Measurements from ENCODE around the gene CNTN4. TPM values are rescaled to one million over a fixed set of nuclear protein-coding genes. Genes with fewer than 3 reads are reported as not detected.

The CNTN4 gene
- total RNA-seq, 6 donors from 2014 or later, result 1.0 to 13.5 (median 6.3) TPM

DNA sequence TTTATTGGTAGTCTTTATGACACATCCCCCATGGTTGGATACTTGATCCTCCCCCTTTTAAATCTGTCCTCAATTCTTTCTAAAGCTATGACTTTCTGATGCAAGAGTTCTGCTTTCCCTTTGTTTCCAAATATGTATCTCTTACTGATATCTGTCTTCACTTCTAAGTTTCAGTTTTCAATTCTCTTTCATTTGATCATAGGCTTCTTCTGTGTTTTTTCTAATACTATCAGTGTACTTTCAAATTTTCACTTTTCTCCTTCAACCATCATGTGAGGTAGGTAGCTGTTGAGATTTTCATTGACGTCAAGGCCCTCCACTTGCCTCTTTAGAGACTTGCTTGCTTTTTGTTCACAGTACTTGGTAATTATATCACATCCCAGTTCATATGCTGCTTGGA is 436.5 kb downstream of the CNTN4 start:
- Histone ChIP-seq H3K4me1 (no peaks in the 10 kb centered on the region), H3K9me3 (no peaks in the 10 kb centered on the region), H3K4me3 (no peak overlapping the region), H3K27ac (no peak overlapping the region), H3K27me3 (no peaks in the 10 kb centered on the region), H3K36me3 (no peaks in the 10 kb centered on the region)
- no peak for TF ChIP-seq POLR2A (IDR thresholded peaks at IDR 0.05)
- TF ChIP-seq EP300 (IDR thresholded peaks at IDR 0.05), result no peak
- no peak for TF ChIP-seq POLR2AphosphoS5 (IDR thresholded peaks at IDR 0.05)
- TF ChIP-seq, protein P1, sequence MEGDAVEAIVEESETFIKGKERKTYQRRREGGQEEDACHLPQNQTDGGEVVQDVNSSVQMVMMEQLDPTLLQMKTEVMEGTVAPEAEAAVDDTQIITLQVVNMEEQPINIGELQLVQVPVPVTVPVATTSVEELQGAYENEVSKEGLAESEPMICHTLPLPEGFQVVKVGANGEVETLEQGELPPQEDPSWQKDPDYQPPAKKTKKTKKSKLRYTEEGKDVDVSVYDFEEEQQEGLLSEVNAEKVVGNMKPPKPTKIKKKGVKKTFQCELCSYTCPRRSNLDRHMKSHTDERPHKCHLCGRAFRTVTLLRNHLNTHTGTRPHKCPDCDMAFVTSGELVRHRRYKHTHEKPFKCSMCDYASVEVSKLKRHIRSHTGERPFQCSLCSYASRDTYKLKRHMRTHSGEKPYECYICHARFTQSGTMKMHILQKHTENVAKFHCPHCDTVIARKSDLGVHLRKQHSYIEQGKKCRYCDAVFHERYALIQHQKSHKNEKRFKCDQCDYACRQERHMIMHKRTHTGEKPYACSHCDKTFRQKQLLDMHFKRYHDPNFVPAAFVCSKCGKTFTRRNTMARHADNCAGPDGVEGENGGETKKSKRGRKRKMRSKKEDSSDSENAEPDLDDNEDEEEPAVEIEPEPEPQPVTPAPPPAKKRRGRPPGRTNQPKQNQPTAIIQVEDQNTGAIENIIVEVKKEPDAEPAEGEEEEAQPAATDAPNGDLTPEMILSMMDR (IDR thresholded peaks at IDR 0.05), result no peak
- DNase-seq, result no peak
- ATAC-seq (ENCODE audit: low FRiP score in 2 of 2), result no peak
- WGBS, 2 donors, result 88 to 95% methylated on average over 1 of the region's 1 CpG

DNA sequence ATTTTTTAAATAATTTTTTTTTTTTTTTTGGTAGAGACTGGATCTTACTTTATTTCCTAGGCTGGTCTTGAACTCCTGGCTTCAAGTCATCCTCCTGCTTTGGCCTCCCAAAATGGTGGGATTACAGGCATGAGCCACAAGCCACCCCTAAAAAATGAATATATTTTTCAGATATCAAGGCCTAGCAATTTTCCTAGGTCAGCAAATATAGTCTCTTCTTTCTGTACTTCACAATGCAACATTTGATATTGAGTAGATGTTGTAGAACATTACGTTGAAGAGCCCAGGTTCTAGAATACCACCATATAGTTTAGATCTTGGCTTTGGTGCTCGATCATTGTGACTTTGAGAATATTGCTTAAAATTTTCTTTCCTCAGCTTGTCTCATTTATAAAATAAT is 437.9 kb downstream of the CNTN4 start:
- H3K27me3 ChIP-seq, result no peaks in the 10 kb centered on the region
- ATAC-seq (ENCODE audit: low FRiP score in 2 of 2) (no peak), DNase-seq (no peak)
- 90% methylated on average over 2 of the region's 2 CpGs for WGBS, 2 donors
- H3K27ac ChIP-seq, result no peak overlapping the region
- no peak for TF ChIP-seq POLR2AphosphoS5 (IDR thresholded peaks at IDR 0.05)
- TF ChIP-seq EP300 (IDR thresholded peaks at IDR 0.05), result no peak
- no peaks in the 10 kb centered on the region for H3K36me3 ChIP-seq
- H3K4me1 ChIP-seq, result no peaks in the 10 kb centered on the region
- H3K4me3 ChIP-seq, result no peak overlapping the region
- no peaks in the 10 kb centered on the region for H3K9me3 ChIP-seq

DNA sequence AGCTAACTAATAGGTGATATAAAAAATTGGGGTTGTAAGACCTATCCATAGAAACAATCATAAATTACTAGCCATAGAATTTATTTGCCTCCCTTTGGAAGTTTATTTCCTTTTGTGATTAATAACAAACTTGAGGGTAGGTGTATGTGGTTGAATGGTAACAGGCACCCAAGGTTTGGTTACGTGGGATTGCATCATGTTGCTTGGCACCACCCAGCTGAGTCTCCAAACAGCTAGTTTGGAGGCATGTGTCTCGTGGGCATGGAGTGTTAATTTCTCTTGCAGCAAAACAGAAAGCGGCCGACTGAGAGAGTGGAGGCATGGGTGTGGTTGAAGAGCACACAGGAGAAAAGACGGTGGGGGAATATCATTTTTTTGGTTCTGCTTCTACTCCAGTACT is 441.4 kb downstream of the CNTN4 start:
- H3K27me3 ChIP-seq, result no peaks in the 10 kb centered on the region
- H3K4me1 ChIP-seq, result no peaks in the 10 kb centered on the region
- no peak overlapping the region for H3K4me3 ChIP-seq
- no peaks in the 10 kb centered on the region for H3K9me3 ChIP-seq
- no peak overlapping the region for H3K27ac ChIP-seq
- ATAC-seq (ENCODE audit: low FRiP score in 2 of 2) (no peak), DNase-seq (no peak)
- no peaks in the 10 kb centered on the region for H3K36me3 ChIP-seq
- TF ChIP-seq, protein P1 (IDR thresholded peaks at IDR 0.05), result no peak
- TF ChIP-seq POLR2AphosphoS5 (IDR thresholded peaks at IDR 0.05), result no peak
- no peak for TF ChIP-seq POLR2A (IDR thresholded peaks at IDR 0.05)
- no peak for TF ChIP-seq EP300 (IDR thresholded peaks at IDR 0.05)
- WGBS, 2 donors, result 74 to 78% methylated on average over 5 of the region's 5 CpGs

DNA sequence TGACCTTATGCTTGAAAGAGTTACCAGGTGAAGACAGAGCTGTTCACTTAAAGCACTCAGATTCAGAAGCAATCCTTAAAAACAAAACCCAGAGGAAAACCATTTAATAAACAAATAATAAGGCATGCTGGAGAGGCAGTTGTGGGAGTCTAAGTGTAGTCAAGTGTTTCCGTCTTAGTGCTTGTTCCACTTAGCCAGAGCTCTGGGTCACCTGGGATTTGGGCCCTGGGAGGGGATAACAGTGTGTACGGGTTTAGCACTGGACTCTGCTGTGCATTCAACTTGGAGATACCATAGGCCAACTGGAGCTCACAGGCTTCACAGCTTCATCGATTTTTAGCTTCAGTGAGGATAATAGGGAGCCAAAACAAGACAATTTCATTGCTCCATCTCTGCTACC is 444.6 kb downstream of the CNTN4 start:
- no peaks in the 10 kb centered on the region for H3K27me3 ChIP-seq
- no peaks in the 10 kb centered on the region for H3K9me3 ChIP-seq
- no peaks in the 10 kb centered on the region for H3K4me1 ChIP-seq
- no peaks in the 10 kb centered on the region for H3K36me3 ChIP-seq
- no peak overlapping the region for H3K4me3 ChIP-seq
- TF ChIP-seq EP300 (IDR thresholded peaks at IDR 0.05), result no peak
- no peak for TF ChIP-seq POLR2AphosphoS5 (IDR thresholded peaks at IDR 0.05)
- TF ChIP-seq, protein P1 (IDR thresholded peaks at IDR 0.05), result no peak
- TF ChIP-seq POLR2A (IDR thresholded peaks at IDR 0.05), result no peak
- DNase-seq (peak in 1 of 2 donors; percentile 49), ATAC-seq (ENCODE audit: low FRiP score in 2 of 2) (peak in 1 of 2 donors; percentile 77)
- H3K27ac ChIP-seq, result no peak overlapping the region
- 64 to 77% methylated on average over 3 of the region's 3 CpGs for WGBS, 2 donors

DNA sequence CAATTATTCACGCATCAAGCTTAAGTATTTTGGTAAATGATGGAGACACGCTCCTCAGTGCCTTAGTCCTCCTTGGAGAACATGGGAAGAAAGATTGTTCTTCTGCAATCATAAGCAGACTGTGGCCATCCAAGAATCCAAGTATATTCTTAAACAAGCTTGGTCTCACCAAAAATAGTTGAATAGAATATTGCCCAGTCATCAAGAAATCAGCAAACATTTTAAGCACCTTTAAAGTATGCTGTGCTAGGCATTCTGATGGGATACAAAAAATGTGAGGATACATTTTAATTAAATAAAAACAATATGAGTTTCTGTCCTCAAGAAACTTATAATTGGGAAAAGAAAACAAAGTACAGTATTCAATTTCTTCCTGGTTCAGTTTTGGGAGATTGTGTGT is 445.5 kb downstream of the CNTN4 start:
- no peaks in the 10 kb centered on the region for H3K27me3 ChIP-seq
- H3K4me1 ChIP-seq, result no peaks in the 10 kb centered on the region
- H3K4me3 ChIP-seq, result no peak overlapping the region
- TF ChIP-seq POLR2A (IDR thresholded peaks at IDR 0.05), result no peak
- TF ChIP-seq, protein P1 (IDR thresholded peaks at IDR 0.05), result no peak
- no peak for TF ChIP-seq POLR2AphosphoS5 (IDR thresholded peaks at IDR 0.05)
- no peak for TF ChIP-seq EP300 (IDR thresholded peaks at IDR 0.05)
- ATAC-seq (ENCODE audit: low FRiP score in 2 of 2) (no peak), DNase-seq (no peak)
- peaks cover 0 to 5% (median 0%) of the 10 kb centered on the region in 4 donors for H3K9me3 ChIP-seq
- no peak overlapping the region for H3K27ac ChIP-seq
- 82 to 88% methylated on average over 2 of the region's 2 CpGs for WGBS, 2 donors
- H3K36me3 ChIP-seq, result no peaks in the 10 kb centered on the region

Measured in upper lobe of left lung (tissue), 6 donors.